Loucy (cell line): ENCODE measurements around the gene PKD1L1.

Experiments used
- H2AFZ ChIP-seq: fragments of 200-600 bp; sonication (generic); 2 replicates; pipeline ENCODE4 v1.6.0; 2016; ENCODE audit warnings: antibody characterized with exemption, mild to moderate bottlenecking, low read length, moderate library complexity
- H3F3A ChIP-seq: fragments of 200-600 bp; 2 replicates; pipeline ENCODE4 v1.6.0; 2016; ENCODE audit warnings: antibody characterized with exemption, low read depth, mild to moderate bottlenecking
- H3K27me3 ChIP-seq: fragments of 200-600 bp; sonication (generic); 2 replicates; pipeline ENCODE4 v1.6.1; 2014; ENCODE audit warnings: low read length, mild to moderate bottlenecking; ENCODE audit not compliant: insufficient read depth, poor library complexity, severe bottlenecking
- H3K36me3 ChIP-seq: fragments of 200-600 bp; sonication (generic); 2 replicates; pipeline ENCODE4 v1.6.1; 2016; ENCODE audit warnings: low read length; ENCODE audit not compliant: insufficient read depth
- H3K4me1 ChIP-seq: fragments of 200-600 bp; sonication (generic); 2 replicates; pipeline ENCODE4 v1.5.1; 2014; ENCODE audit warnings: low read length, mild to moderate bottlenecking; ENCODE audit not compliant: insufficient read depth, poor library complexity, severe bottlenecking
- H3K4me2 ChIP-seq: fragments of 200-600 bp; sonication (generic); 2 replicates; pipeline ENCODE4 v1.6.0; 2014; ENCODE audit warnings: antibody characterized with exemption, low read length, low read depth, mild to moderate bottlenecking; ENCODE audit not compliant: poor library complexity, severe bottlenecking
- H3K4me3 ChIP-seq: fragments of 200-600 bp; sonication (generic); 2 replicates; pipeline ENCODE4 v1.5.1; 2014; ENCODE audit warnings: low read length, mild to moderate bottlenecking, mixed read lengths; ENCODE audit not compliant: poor library complexity, severe bottlenecking
- H3K79me2 ChIP-seq: fragments of 200-600 bp; sonication (generic); 2 replicates; pipeline ENCODE4 v1.6.1; 2014; ENCODE audit warnings: low read length; ENCODE audit not compliant: insufficient read depth
- H3K9ac ChIP-seq: fragments of 200-600 bp; sonication (generic); 2 replicates; pipeline ENCODE4 v1.6.0; 2014; ENCODE audit warnings: mild to moderate bottlenecking, low read depth, low read length, moderate library complexity; ENCODE audit not compliant: poor library complexity, severe bottlenecking
- H3K9me2 ChIP-seq: fragments of 200-600 bp; sonication (generic); replicated peaks from 2 replicates; pipeline ENCODE4 v1.6.1; 2016; ENCODE audit warnings: low read depth, low read length, mixed read lengths
- H3K9me3 ChIP-seq: fragments of 200-600 bp; sonication (generic); 2 replicates; pipeline ENCODE4 v1.6.1; 2014; ENCODE audit warnings: mild to moderate bottlenecking, antibody characterized with exemption, low read length, low read depth; ENCODE audit not compliant: insufficient read depth
- H4K20me1 ChIP-seq: fragments of 200-600 bp; sonication (generic); 2 replicates; pipeline ENCODE4 v1.6.0; 2014; ENCODE audit warnings: antibody characterized with exemption, low read length, mild to moderate bottlenecking; ENCODE audit not compliant: insufficient read depth, poor library complexity, severe bottlenecking
- EZH2phosphoT487 ChIP-seq: fragments of 200-600 bp; IDR thresholded peaks from 2 replicates; pipeline ENCODE4 v1.6.1; 2018; ENCODE audit warnings: antibody characterized with exemption, mild to moderate bottlenecking, moderate library complexity, borderline replicate concordance
- TF ChIP-seq, protein P1 (sequence below): fragments of 200-600 bp; sonication (generic); conservative IDR thresholded peaks from 2 replicates; pipeline ENCODE4 v1.5.1; 2014; ENCODE audit warnings: mild to moderate bottlenecking, antibody characterized with exemption, low read length

Gene PKD1L1

DNA sequence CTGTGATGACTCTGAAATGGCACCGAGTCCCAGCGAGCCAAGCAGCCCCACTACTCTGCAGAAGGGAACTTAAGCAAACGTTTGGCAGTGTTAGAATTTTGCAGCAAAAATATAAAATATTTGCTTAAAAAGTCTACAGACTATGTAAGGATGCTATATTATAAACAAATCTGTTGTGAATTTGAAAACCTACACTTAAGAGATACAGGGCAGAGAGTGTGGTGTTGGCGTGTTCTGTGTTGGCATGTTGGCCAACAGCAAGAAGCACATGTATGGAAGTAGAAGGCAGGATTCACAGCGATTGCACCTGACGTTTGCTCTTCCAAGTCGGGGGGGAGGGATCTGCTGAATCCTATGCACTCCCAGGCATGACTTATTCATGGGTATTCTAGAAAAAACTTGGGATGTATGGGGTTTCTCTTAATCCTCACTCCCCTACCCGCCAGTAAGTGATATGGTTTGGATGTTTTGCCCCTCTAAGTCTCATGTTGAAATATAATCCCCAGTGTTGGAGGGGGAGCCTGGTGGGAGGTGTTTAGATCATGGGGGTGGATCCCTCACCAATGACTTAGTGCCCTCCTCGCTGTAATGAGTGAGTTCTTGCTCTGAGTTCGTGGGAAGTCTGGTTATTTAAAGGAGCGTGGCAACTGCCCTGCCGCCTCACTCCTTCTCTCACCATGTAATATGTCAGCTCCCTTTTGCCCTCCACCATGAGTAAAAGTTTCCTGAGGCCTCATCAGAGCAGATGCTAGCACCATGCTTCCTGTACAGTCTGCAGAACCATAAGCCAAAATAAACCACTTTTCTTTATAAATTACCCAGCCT, 62.1 kb downstream of the PKD1L1 start:
- no peaks in the 10 kb centered on the region; the same call in 1 of the 2 replicates for H3K9me3 ChIP-seq
- H3K27me3 ChIP-seq, result no peaks in the 10 kb centered on the region
- no peaks in the 10 kb centered on the region for H4K20me1 ChIP-seq
- H3K9me2 ChIP-seq, result no peaks in the 10 kb centered on the region
- H3K4me1 ChIP-seq, result no peaks in the 10 kb centered on the region
- H3K36me3 ChIP-seq, result no peaks in the 10 kb centered on the region
- H3K4me3 ChIP-seq, result no peak overlapping the region
- no peak overlapping the region for H3K9ac ChIP-seq
- TF ChIP-seq EZH2phosphoT487, result no peak
- TF ChIP-seq, protein P1, sequence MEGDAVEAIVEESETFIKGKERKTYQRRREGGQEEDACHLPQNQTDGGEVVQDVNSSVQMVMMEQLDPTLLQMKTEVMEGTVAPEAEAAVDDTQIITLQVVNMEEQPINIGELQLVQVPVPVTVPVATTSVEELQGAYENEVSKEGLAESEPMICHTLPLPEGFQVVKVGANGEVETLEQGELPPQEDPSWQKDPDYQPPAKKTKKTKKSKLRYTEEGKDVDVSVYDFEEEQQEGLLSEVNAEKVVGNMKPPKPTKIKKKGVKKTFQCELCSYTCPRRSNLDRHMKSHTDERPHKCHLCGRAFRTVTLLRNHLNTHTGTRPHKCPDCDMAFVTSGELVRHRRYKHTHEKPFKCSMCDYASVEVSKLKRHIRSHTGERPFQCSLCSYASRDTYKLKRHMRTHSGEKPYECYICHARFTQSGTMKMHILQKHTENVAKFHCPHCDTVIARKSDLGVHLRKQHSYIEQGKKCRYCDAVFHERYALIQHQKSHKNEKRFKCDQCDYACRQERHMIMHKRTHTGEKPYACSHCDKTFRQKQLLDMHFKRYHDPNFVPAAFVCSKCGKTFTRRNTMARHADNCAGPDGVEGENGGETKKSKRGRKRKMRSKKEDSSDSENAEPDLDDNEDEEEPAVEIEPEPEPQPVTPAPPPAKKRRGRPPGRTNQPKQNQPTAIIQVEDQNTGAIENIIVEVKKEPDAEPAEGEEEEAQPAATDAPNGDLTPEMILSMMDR, result no peak
- H2AFZ ChIP-seq, result no peak overlapping the region
- no peaks in the 10 kb centered on the region for H3F3A ChIP-seq
- no peak overlapping the region for H3K4me2 ChIP-seq
- no peaks in the 10 kb centered on the region for H3K79me2 ChIP-seq

DNA sequence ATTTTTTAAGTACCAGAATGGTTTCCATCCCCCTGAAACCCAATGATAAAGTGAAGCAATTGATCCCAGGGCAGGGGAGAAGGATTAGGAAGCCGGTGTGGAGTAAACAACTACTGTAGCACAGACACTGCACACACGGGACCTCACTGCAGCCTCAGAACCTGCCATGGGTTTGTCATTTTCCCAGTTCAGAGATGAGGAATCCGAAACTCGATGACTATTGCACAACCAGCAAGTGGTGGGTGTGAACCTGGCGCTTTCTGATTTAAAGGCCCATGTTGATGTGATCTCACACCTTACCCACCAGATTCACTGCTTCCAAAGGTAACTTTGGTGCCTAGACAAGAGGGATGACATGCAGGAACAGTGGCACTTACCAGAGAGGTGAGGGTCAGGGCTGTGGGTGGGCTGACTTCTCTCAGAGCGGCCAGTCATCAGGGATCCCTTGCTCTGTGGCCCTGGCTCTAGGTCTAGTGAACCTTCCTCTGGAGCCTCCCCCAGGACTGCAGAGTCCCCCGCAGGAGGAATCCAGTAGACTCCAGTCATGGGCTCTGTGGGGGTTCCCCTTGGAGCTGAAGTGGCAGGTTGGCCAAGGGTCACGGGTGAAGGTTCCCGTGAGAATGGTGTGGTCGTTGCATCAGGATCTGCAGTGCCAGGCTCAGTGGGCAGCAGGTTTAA, 62.8 kb downstream of the PKD1L1 start:
- Histone ChIP-seq H2AFZ (no peak overlapping the region), H4K20me1 (no peaks in the 10 kb centered on the region), H3K36me3 (no peaks in the 10 kb centered on the region), H3K27me3 (no peaks in the 10 kb centered on the region), H3K4me1 (no peaks in the 10 kb centered on the region), H3K9me2 (no peaks in the 10 kb centered on the region), H3K9ac (no peak overlapping the region), H3K79me2 (no peaks in the 10 kb centered on the region), H3K4me3 (no peak overlapping the region), H3F3A (no peaks in the 10 kb centered on the region), H3K4me2 (no peak overlapping the region), H3K9me3 (no peaks in the 10 kb centered on the region; the same call in 1 of the 2 replicates)
- no peak for TF ChIP-seq EZH2phosphoT487
- TF ChIP-seq, protein P1, result no peak

DNA sequence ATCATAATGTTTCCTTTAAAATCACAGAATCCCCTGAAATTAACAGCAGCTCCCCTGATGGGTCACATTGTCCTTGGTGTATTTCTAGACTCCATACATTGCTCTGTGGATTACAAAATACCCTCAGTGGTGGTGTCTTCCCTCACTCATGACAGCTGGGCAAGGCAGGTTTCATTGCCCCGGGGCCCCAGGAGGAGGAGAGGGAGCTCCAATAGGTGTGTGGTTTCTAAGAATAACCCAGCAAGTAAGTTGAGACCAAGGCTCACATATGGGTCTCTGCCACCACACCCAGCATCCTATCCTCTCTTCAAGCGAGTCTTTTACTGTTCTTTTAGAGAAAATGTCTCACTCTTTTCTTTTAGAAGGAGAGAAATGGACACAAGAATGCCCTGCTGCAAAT, 63.6 kb downstream of the PKD1L1 start:
- Histone ChIP-seq H3K36me3 (no peaks in the 10 kb centered on the region), H3K79me2 (no peaks in the 10 kb centered on the region), H3K4me2 (no peak overlapping the region), H3F3A (no peaks in the 10 kb centered on the region), H3K4me3 (no peak overlapping the region), H4K20me1 (no peaks in the 10 kb centered on the region), H3K27me3 (no peaks in the 10 kb centered on the region), H3K4me1 (no peaks in the 10 kb centered on the region), H3K9me2 (no peaks in the 10 kb centered on the region), H2AFZ (no peak overlapping the region), H3K9me3 (no peaks in the 10 kb centered on the region), H3K9ac (no peak overlapping the region)
- no peak for TF ChIP-seq EZH2phosphoT487
- TF ChIP-seq, protein P1, result no peak
